ENCODE results near the gene SGCA. TPM values are rescaled to one million over a fixed set of nuclear protein-coding genes. Genes with fewer than 3 reads are reported as not detected.

The SGCA gene
- total and polyA plus RNA-seq, 8 donors, result 3.2 to 18.5 (median 5.6) TPM

GRCh38 chr17:50149091-50149416, 16.8 kb upstream of the SGCA start:
- Histone ChIP-seq H3K27me3 (no peaks in the 10 kb centered on the region), H3K4me1 (peaks cover 23 to 72% of the 10 kb centered on the region in 2 donors), H3K9me3 (no peaks in the 10 kb centered on the region), H3K27ac (peak overlapping the region; percentile 89 to 92), H3K4me3 (peak overlapping the region; percentile 98), H3K36me3 (peaks cover 0 to 13% of the 10 kb centered on the region in 2 donors)
- ATAC-seq, result no peak
- TF ChIP-seq CTCF (IDR thresholded peaks at IDR 0.05), result no peak
- intact Hi-C loops (cut with DNase I), result no loop called here
- DNase-seq, result no peak

- intact Hi-C loops (cut with DNase I), result no loop called here
- ATAC-seq (peak; percentile 2), DNase-seq (peak in 2 of 4 donors; percentile 64 to 96)
- H3K27ac ChIP-seq, result peak overlapping the region; percentile 89 to 92
- H3K36me3 ChIP-seq, result peaks cover 0 to 7% of the 10 kb centered on the region in 2 donors
- H3K4me1 ChIP-seq, result peaks cover 23 to 72% of the 10 kb centered on the region in 2 donors
- H3K27me3 ChIP-seq, result no peaks in the 10 kb centered on the region
- peak overlapping the region; percentile 98 for H3K4me3 ChIP-seq
- peak in 1 of 2 donors; percentile 19 for TF ChIP-seq CTCF (IDR thresholded peaks at IDR 0.05)
- H3K9me3 ChIP-seq, result no peaks in the 10 kb centered on the region
Observed at GRCh38 chr17:50149417-50150353, 16.1 kb upstream of the SGCA start.

GRCh38 chr17:50150354-50151040, 15.3 kb upstream of the SGCA start, which contains the start of gene PPP1R9B:
PPP1R9B (minus strand) TSS chr17:50150677; CDS start chr17:50150513, 164 bp downstream.
- Histone ChIP-seq H3K4me1 (peaks cover 23 to 72% of the 10 kb centered on the region in 2 donors), H3K9me3 (no peaks in the 10 kb centered on the region), H3K4me3 (peak within 1 kb of the TSS; percentile 98), H3K27ac (peak within 1 kb of the TSS; percentile 89 to 92), H3K36me3 (no peaks in the 10 kb centered on the region), H3K27me3 (no peaks in the 10 kb centered on the region)
- ATAC-seq (no peak), DNase-seq (no peak)
- intact Hi-C loops (cut with DNase I), result no loop called here
- no peak for TF ChIP-seq CTCF (IDR thresholded peaks at IDR 0.05)

GRCh38 chr17:50151041-50151936, 14.5 kb upstream of the SGCA start:
- TF ChIP-seq CTCF (IDR thresholded peaks at IDR 0.05), result peak; percentile 45 to 87
- Histone ChIP-seq H3K4me1 (peaks cover 18 to 72% of the 10 kb centered on the region in 2 donors), H3K36me3 (no peaks in the 10 kb centered on the region), H3K9me3 (no peaks in the 10 kb centered on the region), H3K27ac (peak overlapping the region; percentile 89 to 92), H3K27me3 (no peaks in the 10 kb centered on the region), H3K4me3 (peak overlapping the region; percentile 98)
- intact Hi-C loops (cut with DNase I), result no loop called here
- DNase-seq (peak; percentile 87 to 98 (median 94)), ATAC-seq (peak; percentile 81)

All from left lung (tissue), 10 donors.